DND-41 (cell line): Measurements from ENCODE around the gene IFT43.

ENCODE experiments used
- EZH2 ChIP-seq: IDR thresholded peaks from 3 replicates; pipeline ENCODE4 v1.6.1; 2012; ENCODE audit warnings: borderline replicate concordance, low read depth, mild to moderate bottlenecking, moderate library complexity, low read length, inconsistent platforms; ENCODE audit not compliant: severe bottlenecking
- TF ChIP-seq, protein P1 (sequence below): IDR thresholded peaks from 2 replicates; pipeline ENCODE4 v1.5.1; 2012; ENCODE audit warnings: borderline replicate concordance, low read length, moderate library complexity, mild to moderate bottlenecking; ENCODE audit not compliant: poor library complexity, severe bottlenecking; ENCODE audit errors: extremely low read depth

DNA sequence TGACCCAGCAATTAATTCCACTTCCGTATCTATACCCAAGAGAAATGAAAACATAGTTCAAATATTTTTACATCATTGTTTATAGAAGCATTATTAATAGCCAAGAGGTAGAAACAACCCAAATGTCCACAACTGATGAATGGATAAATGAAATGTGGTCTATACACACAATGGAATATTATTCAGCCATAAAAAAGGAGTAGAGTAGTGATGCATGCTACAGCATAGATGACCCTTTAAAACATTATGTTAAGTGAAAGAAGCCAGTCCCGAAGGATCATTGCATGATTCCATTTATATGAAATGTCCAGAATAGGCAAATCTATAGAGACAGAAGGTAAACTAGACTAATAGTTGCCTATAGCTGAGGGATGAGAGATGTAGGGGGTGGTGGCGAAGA is 33.1 kb upstream of the IFT43 start:
- TF ChIP-seq, protein P1, sequence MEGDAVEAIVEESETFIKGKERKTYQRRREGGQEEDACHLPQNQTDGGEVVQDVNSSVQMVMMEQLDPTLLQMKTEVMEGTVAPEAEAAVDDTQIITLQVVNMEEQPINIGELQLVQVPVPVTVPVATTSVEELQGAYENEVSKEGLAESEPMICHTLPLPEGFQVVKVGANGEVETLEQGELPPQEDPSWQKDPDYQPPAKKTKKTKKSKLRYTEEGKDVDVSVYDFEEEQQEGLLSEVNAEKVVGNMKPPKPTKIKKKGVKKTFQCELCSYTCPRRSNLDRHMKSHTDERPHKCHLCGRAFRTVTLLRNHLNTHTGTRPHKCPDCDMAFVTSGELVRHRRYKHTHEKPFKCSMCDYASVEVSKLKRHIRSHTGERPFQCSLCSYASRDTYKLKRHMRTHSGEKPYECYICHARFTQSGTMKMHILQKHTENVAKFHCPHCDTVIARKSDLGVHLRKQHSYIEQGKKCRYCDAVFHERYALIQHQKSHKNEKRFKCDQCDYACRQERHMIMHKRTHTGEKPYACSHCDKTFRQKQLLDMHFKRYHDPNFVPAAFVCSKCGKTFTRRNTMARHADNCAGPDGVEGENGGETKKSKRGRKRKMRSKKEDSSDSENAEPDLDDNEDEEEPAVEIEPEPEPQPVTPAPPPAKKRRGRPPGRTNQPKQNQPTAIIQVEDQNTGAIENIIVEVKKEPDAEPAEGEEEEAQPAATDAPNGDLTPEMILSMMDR = no peak
- TF ChIP-seq EZH2 = no peak
